ENCODE measurements around the gene SRP68.

GRCh38 chr17:76103274-76104139 lies 31.2 kb upstream of the SRP68 start, which contains the start of gene EXOC7:
- TF ChIP-seq ZNF664 (tag by site-specific recombination; IDR thresholded peaks at IDR 0.05) (no peak), ZNF529 (tag by site-specific recombination; IDR thresholded peaks at IDR 0.05; ENCODE audit: insufficient replicate concordance) (no peak), ZNF274 (IDR thresholded peaks at IDR 0.05; ENCODE audit: low read length) (no peak), ZNF274 (tag by site-specific recombination; IDR thresholded peaks at IDR 0.05; ENCODE audit: borderline replicate concordance) (no peak), CTCF (tag by site-specific recombination; IDR thresholded peaks at IDR 0.05) (peak; percentile 26; the same call in 1 of the 2 replicates), ZNF48 (tag by site-specific recombination; IDR thresholded peaks at IDR 0.05) (no peak), SCRT2 (tag by site-specific recombination; IDR thresholded peaks at IDR 0.05) (no peak), ZNF501 (tag by site-specific recombination; IDR thresholded peaks at IDR 0.05) (peak; percentile 73)

All from HEK293 (cell line).